K562 (cell line): Measurements from ENCODE around the gene ESPL1. TPM values are rescaled to one million over a fixed set of nuclear protein-coding genes. Genes with fewer than 3 reads are reported as not detected.
A peak's percentile ranks its signal among the peaks of the same experiment; 100 is the strongest.

Source experiments
- ATAC-seq: fragments of 200-7000 bp; cut with Tn5 transposase; 3 replicates; pipeline ENCODE4 v1.9.1; 2020; ENCODE audit warnings: moderate library complexity
- BruUV-seq: library from RNA; stranded (reverse); fragments of 400-500 nt; replicated peaks from 2 replicates; lab custom pipeline; 2021; lab: Mats Ljungman, UMichigan
- CTCF ChIA-PET: fragments of 300-600 bp; formaldehyde crosslinking; extraction: SDS; loops from one replicate; lab custom pipeline; 2021; ENCODE audit warnings: low intra/inter-chr PET ratio; lab: Yijun Ruan, JAX
- POLR2A ChIA-PET: fragments of 300-600, 350-650 bp; sonication (Branson Sonifier 250); formaldehyde crosslinking; extraction: SDS; loops from one replicate; lab custom pipeline; 2021; ENCODE audit warnings: antibody characterized with exemption, inconsistent platforms; lab: Yijun Ruan, JAX
- DNase-seq, 4 experiments: peaks; one replicate each; pipeline versions ENCODE4 v3.0.0 to v3.0.0-alpha.2; 2011 to 2018; ENCODE audit warnings: low spot score in 3 of 4, mixed read lengths in 3 of 4; ENCODE audit errors: extremely low read depth in 1 of 4
- FAIRE-seq: peaks from 2 replicates; lab custom pipeline; 2011; peaks lifted over from hg19 to GRCh38; lab: Jason Lieb, UNC
- H2AFZ ChIP-seq: 2 replicates; pipeline ENCODE4 v1.6.0; 2011; ENCODE audit warnings: low read depth, low read length, control low read depth, inconsistent platforms
- H3K27ac ChIP-seq: fragments of 200-600 bp; 3 replicates; pipeline ENCODE4 v1.8.0; 2011; ENCODE audit warnings: low read depth, mild to moderate bottlenecking, control low read depth, inconsistent platforms, low read length, moderate library complexity, mixed read lengths; ENCODE audit errors: extremely low read depth
- H3K27me3 ChIP-seq, 2 experiments: fragments of 300-600 bp in 1 of 2; 2 replicates in 1 of 2; 3 replicates in 1 of 2; pipeline versions ENCODE4 v1.6.0 to v1.8.0; 2011; ENCODE audit warnings: inconsistent platforms in 2 of 2, low read length in 2 of 2, mild to moderate bottlenecking in 1 of 2, mixed read lengths in 1 of 2, moderate library complexity in 1 of 2; ENCODE audit not compliant: control insufficient read depth in 2 of 2, insufficient read depth in 2 of 2
- H3K36me3 ChIP-seq: fragments of 300-600 bp; 3 replicates; pipeline ENCODE4 v1.8.0; 2011; ENCODE audit warnings: mild to moderate bottlenecking, low read length, inconsistent platforms; ENCODE audit not compliant: control insufficient read depth, insufficient read depth
- H3K4me1 ChIP-seq, 2 experiments: fragments of 200-600 bp in 1 of 2; replicated peaks in 1 of 2; 2 replicates in 1 of 2; 3 replicates in 1 of 2; pipeline versions ENCODE4 v1.5.1 to v1.8.0; 2011; ENCODE audit warnings: inconsistent platforms in 2 of 2, low read length in 2 of 2, mild to moderate bottlenecking in 1 of 2, mixed read lengths in 1 of 2, moderate library complexity in 1 of 2; ENCODE audit not compliant: control insufficient read depth in 2 of 2, insufficient read depth in 2 of 2
- H3K4me2 ChIP-seq: 2 replicates; pipeline ENCODE4 v1.6.1; 2011; ENCODE audit warnings: low read length, control low read depth, inconsistent platforms, mixed read lengths; ENCODE audit not compliant: insufficient read depth
- H3K4me3 ChIP-seq: fragments of 200-600 bp; sonication (generic), shearing (Covaris generic); 2 replicates; pipeline ENCODE4 v1.5.1; 2016; ENCODE audit warnings: control low read depth, inconsistent platforms
- H3K79me2 ChIP-seq: fragments of 200-600 bp; 3 replicates; pipeline ENCODE4 v1.8.0; 2011; ENCODE audit warnings: low read length, inconsistent platforms; ENCODE audit not compliant: control insufficient read depth, insufficient read depth
- H3K9ac ChIP-seq, 2 experiments: 2 replicates each; pipeline versions ENCODE4 v1.6.0 to v1.6.1; 2011; ENCODE audit warnings: low read depth in 2 of 2, low read length in 2 of 2, control low read depth in 1 of 2, inconsistent platforms in 1 of 2, mild to moderate bottlenecking in 1 of 2, mixed read lengths in 1 of 2; ENCODE audit not compliant: insufficient read depth in 1 of 2
- H3K9me1 ChIP-seq: one replicate; pipeline ENCODE4 v1.6.0; 2011; ENCODE audit warnings: inconsistent platforms, mild to moderate bottlenecking, low read length, moderate library complexity; ENCODE audit not compliant: control insufficient read depth, insufficient read depth
- H3K9me3 ChIP-seq: replicated peaks from 2 replicates; pipeline ENCODE4 v1.5.1; 2011; ENCODE audit warnings: low read depth, low read length, inconsistent platforms; ENCODE audit not compliant: control insufficient read depth, insufficient read depth
- H4K20me1 ChIP-seq: replicated peaks from 2 replicates; pipeline ENCODE4 v1.6.1; 2011; ENCODE audit warnings: low read length, inconsistent platforms, mixed read lengths; ENCODE audit not compliant: control insufficient read depth, insufficient read depth
- CEBPG ChIP-seq, 3 experiments: fragments of 200-800 bp in 1 of 3; sonication (Bioruptor generic) in 1 of 3; sonication (generic) in 1 of 3; formaldehyde crosslinking in 1 of 3; IDR thresholded peaks in 2 of 3; conservative IDR thresholded peaks in 1 of 3; 2 replicates each; pipeline versions ENCODE4 v1.6.1 to v1.8.0; 2016 to 2022; ENCODE audit warnings: missing compliant biosample characterization in 2 of 3, missing genetic modification characterization in 2 of 3, mild to moderate bottlenecking in 1 of 3, missing genetic modification reagents in 1 of 3
- HMG20A ChIP-seq: fragments of 450-650 bp; formaldehyde crosslinking; conservative IDR thresholded peaks from 2 replicates; pipeline ENCODE4 v1.4.0; 2020; ENCODE audit warnings: mild to moderate bottlenecking, mixed read lengths
- KLF1 ChIP-seq: fragments of 450-650 bp; IDR thresholded peaks from 2 replicates; pipeline ENCODE4 v1.6.1; 2016; ENCODE audit warnings: missing genetic modification characterization, missing compliant biosample characterization
- PCBP1 ChIP-seq: fragments of 200-400 bp; formaldehyde crosslinking; IDR thresholded peaks from 2 replicates; pipeline ENCODE4 v1.6.1; 2018; ENCODE audit warnings: mild to moderate bottlenecking, low read depth, low read length; ENCODE audit not compliant: poor library complexity, severe bottlenecking
- WGBS: fragments of 100-300 bp; shearing (Covaris generic); methylation state at CpG from one replicate; pipeline ENCODE4 v1.1.6; 2016; ENCODE audit warnings: low coverage, mixed read lengths; ENCODE audit not compliant: insufficient coverage; ENCODE audit errors: missing lambda C conversion rate; 5-methylcytosine and 5-hydroxymethylcytosine counted together
- in situ Hi-C: fragments of 300-500 bp; cut with MboI; formaldehyde crosslinking; loops from 4 replicates; pipeline ENCODE4 v1.15.0; 2018; ENCODE audit warnings: inconsistent platforms, mixed read lengths
- intact Hi-C: fragments of 100-400 bp; cut with micrococcal nuclease; formaldehyde crosslinking; loops from 2 replicates; pipeline ENCODE4 v1.14.2; 2022
- polyA plus RNA-seq, 8 experiments: library from polyadenylated mRNA; depleted of rRNA in 4 of 8; stranded (reverse) in 5 of 8; unstranded in 3 of 8; fragments of >200 nt; fragmentation: Nextera tagmentation in 2 of 8; fragmentation: Illumina TruSeq in 1 of 8; extraction: Ambion mirVana in 2 of 8; extraction: Trizol in 1 of 8; gene quantifications; 2 replicates each; pipeline versions ENCODE4 v1.2.1 to v1.2.3, GENCODE V29; 2011 to 2014; ENCODE audit warnings: inconsistent platforms in 1 of 8, missing spikeins in 1 of 8
- total RNA-seq, 7 experiments: library from RNA; depleted of rRNA in 6 of 7; stranded (reverse); fragments of >200 nt in 6 of 7; fragmentation: Illumina TruSeq in 2 of 7; extraction: Trizol in 2 of 7; gene quantifications; 2 replicates each; pipeline versions ENCODE4 v1.2.1 to v1.2.3, GENCODE V29; 2011 to 2021; ENCODE audit warnings: low replicate concordance in 1 of 7
- TF ChIP-seq, protein P1 (sequence below): sonication (generic); formaldehyde crosslinking; IDR thresholded peaks from 2 replicates; pipeline ENCODE4 v1.8.0; 2023; ENCODE audit warnings: missing genetic modification reagents, mild to moderate bottlenecking, borderline replicate concordance

The ESPL1 gene
- total and polyA plus RNA-seq, 9 of the 15 experiments (the other 6 are each of a cell fraction or from before 2014, with no cell fraction given), result 1.2 to 55.0 (median 18.7) TPM

- POLR2A ChIA-PET, result interaction anchor here (0.8 to 3.2 kb wide), 4 partner anchors 12 to 25 kb away, joined by 3 to 22 read pairs (median 10); partner anchors contain the start of gene ESPL1
- no peak overlapping the region for H3K4me2 ChIP-seq
- H2AFZ ChIP-seq, result no peak overlapping the region
- H3K36me3 ChIP-seq, result peaks cover 90% of the 10 kb centered on the region
- no peak overlapping the region for H3K4me3 ChIP-seq
- no peaks in the 10 kb centered on the region for H3K9me3 ChIP-seq
- H3K4me1 ChIP-seq, result no peaks in the 10 kb centered on the region
- FAIRE-seq, result no peak
- no peak for ATAC-seq
- in situ Hi-C loops (no loop called here), intact Hi-C loops (no loop called here)
- no peak for TF ChIP-seq PCBP1
- TF ChIP-seq KLF1 (tag), result no peak
- no peak for TF ChIP-seq CEBPG (CRISPR knock-in tag; IDR thresholded peaks at IDR 0.05)
- TF ChIP-seq CEBPG (tag; conservative IDR thresholded peaks at IDR 0.05 in 1 of 2, IDR thresholded peaks at IDR 0.05 in 1 of 2), result no peak
- no peak for TF ChIP-seq HMG20A (CRISPR knock-in tag)
- TF ChIP-seq, protein P1, sequence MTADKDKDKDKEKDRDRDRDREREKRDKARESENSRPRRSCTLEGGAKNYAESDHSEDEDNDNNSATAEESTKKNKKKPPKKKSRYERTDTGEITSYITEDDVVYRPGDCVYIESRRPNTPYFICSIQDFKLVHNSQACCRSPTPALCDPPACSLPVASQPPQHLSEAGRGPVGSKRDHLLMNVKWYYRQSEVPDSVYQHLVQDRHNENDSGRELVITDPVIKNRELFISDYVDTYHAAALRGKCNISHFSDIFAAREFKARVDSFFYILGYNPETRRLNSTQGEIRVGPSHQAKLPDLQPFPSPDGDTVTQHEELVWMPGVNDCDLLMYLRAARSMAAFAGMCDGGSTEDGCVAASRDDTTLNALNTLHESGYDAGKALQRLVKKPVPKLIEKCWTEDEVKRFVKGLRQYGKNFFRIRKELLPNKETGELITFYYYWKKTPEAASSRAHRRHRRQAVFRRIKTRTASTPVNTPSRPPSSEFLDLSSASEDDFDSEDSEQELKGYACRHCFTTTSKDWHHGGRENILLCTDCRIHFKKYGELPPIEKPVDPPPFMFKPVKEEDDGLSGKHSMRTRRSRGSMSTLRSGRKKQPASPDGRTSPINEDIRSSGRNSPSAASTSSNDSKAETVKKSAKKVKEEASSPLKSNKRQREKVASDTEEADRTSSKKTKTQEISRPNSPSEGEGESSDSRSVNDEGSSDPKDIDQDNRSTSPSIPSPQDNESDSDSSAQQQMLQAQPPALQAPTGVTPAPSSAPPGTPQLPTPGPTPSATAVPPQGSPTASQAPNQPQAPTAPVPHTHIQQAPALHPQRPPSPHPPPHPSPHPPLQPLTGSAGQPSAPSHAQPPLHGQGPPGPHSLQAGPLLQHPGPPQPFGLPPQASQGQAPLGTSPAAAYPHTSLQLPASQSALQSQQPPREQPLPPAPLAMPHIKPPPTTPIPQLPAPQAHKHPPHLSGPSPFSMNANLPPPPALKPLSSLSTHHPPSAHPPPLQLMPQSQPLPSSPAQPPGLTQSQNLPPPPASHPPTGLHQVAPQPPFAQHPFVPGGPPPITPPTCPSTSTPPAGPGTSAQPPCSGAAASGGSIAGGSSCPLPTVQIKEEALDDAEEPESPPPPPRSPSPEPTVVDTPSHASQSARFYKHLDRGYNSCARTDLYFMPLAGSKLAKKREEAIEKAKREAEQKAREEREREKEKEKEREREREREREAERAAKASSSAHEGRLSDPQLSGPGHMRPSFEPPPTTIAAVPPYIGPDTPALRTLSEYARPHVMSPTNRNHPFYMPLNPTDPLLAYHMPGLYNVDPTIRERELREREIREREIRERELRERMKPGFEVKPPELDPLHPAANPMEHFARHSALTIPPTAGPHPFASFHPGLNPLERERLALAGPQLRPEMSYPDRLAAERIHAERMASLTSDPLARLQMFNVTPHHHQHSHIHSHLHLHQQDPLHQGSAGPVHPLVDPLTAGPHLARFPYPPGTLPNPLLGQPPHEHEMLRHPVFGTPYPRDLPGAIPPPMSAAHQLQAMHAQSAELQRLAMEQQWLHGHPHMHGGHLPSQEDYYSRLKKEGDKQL, result no peak
- no peaks in the 10 kb centered on the region for H3K27me3 ChIP-seq
- WGBS, result 92% methylated on average over 9 of the region's 9 CpGs
- BruUV-seq, result no TSS peak
- CTCF ChIA-PET, result no interaction called here
- no peaks in the 10 kb centered on the region; the same call in 1 of the 2 replicates for H4K20me1 ChIP-seq
- H3K9me1 ChIP-seq, result no peaks in the 10 kb centered on the region
- no peak for DNase-seq
- H3K9ac ChIP-seq, result peak overlapping the region in 1 of 2 experiments; percentile 65; a peak in 1 of 4 replicates
- no peak overlapping the region for H3K27ac ChIP-seq
- no peaks in the 10 kb centered on the region for H3K79me2 ChIP-seq
These were observed 11.9 kb downstream of the ESPL1 start for GRCh38 chr12:53279888-53280498.
